GM15510 (cell line): ENCODE measurements around the gene LAMB1.

Experiments used
- POLR2A ChIP-seq: IDR thresholded peaks from 3 replicates; pipeline ENCODE4 v1.6.1; 2011; ENCODE audit warnings: borderline replicate concordance; ENCODE audit not compliant: insufficient read length; ENCODE audit errors: extremely low read depth

Gene LAMB1

GRCh38 chr7:107975394-107976013 is 27.5 kb downstream of the LAMB1 start:
- no peak for TF ChIP-seq POLR2A

- TF ChIP-seq POLR2A, result no peak
Observed at GRCh38 chr7:107973861-107974260, 29.1 kb downstream of the LAMB1 start.

- no peak for TF ChIP-seq POLR2A
Observed at GRCh38 chr7:107972941-107973376, 30.0 kb downstream of the LAMB1 start.

GRCh38 chr7:107972075-107972482 is 30.9 kb downstream of the LAMB1 start:
- no peak for TF ChIP-seq POLR2A

- no peak for TF ChIP-seq POLR2A
Observed at GRCh38 chr7:107971613-107972012, 31.3 kb downstream of the LAMB1 start.

GRCh38 chr7:107971100-107971499 is 31.9 kb downstream of the LAMB1 start:
- no peak for TF ChIP-seq POLR2A

GRCh38 chr7:107969856-107970255 is 33.1 kb downstream of the LAMB1 start:
- no peak for TF ChIP-seq POLR2A

- TF ChIP-seq POLR2A, result no peak
Observed at GRCh38 chr7:107968449-107968848, 34.5 kb downstream of the LAMB1 start.

GRCh38 chr7:107967420-107967819 is 35.5 kb downstream of the LAMB1 start:
- no peak for TF ChIP-seq POLR2A

- no peak for TF ChIP-seq POLR2A
Observed at GRCh38 chr7:107966711-107967110, 36.2 kb downstream of the LAMB1 start.

GRCh38 chr7:107964510-107964909 is 38.5 kb downstream of the LAMB1 start:
- TF ChIP-seq POLR2A, result no peak

- TF ChIP-seq POLR2A, result no peak
Observed at GRCh38 chr7:107962817-107963216, 40.1 kb downstream of the LAMB1 start.

GRCh38 chr7:107961405-107961804 is 41.6 kb downstream of the LAMB1 start:
- TF ChIP-seq POLR2A, result no peak

GRCh38 chr7:107960272-107960671 is 42.7 kb downstream of the LAMB1 start:
- no peak for TF ChIP-seq POLR2A

- TF ChIP-seq POLR2A, result no peak
Observed at GRCh38 chr7:107959527-107959898, 43.4 kb downstream of the LAMB1 start.

- TF ChIP-seq POLR2A, result no peak
Observed at GRCh38 chr7:107958764-107959526, 44.0 kb downstream of the LAMB1 start.
